Calu3 (cell line): ENCODE data around the gene DNAAF5. TPM values are rescaled to one million over a fixed set of nuclear protein-coding genes. Genes with fewer than 3 reads are reported as not detected.

Experiments
- BruUV-seq: library from RNA; stranded (reverse); fragments of 400-500 nt; replicated peaks from 2 replicates; lab custom pipeline; 2021; lab: Mats Ljungman, UMichigan
- CTCF ChIA-PET: fragments of 300-600 bp; sonication (Branson Sonifier 250); formaldehyde crosslinking; loops from one replicate; lab custom pipeline; 2022; ENCODE audit warnings: antibody characterized with exemption; lab: Charles Lee
- DNase-seq: peaks from one replicate; pipeline ENCODE4 v3.0.0; 2022
- H3K27ac Mint-ChIP-seq: one replicate; pipeline ENCODE4 v1.8.0; 2022; ENCODE audit warnings: mixed read lengths; ENCODE audit not compliant: unreplicated experiment
- H3K27me3 Mint-ChIP-seq: one replicate; pipeline ENCODE4 v1.8.0; 2022; ENCODE audit warnings: mixed read lengths; ENCODE audit not compliant: unreplicated experiment
- H3K36me3 Mint-ChIP-seq: one replicate; pipeline ENCODE4 v1.8.0; 2022; ENCODE audit warnings: mild to moderate bottlenecking, moderate library complexity, mixed read lengths; ENCODE audit not compliant: insufficient read depth, unreplicated experiment
- H3K4me1 Mint-ChIP-seq: one replicate; pipeline ENCODE4 v1.8.0; 2022; ENCODE audit warnings: mild to moderate bottlenecking, low read depth, mixed read lengths; ENCODE audit not compliant: unreplicated experiment
- H3K4me3 Mint-ChIP-seq: one replicate; pipeline ENCODE4 v1.8.0; 2022; ENCODE audit warnings: mild to moderate bottlenecking, low read depth, moderate library complexity, mixed read lengths; ENCODE audit not compliant: unreplicated experiment
- H3K9me3 Mint-ChIP-seq: one replicate; pipeline ENCODE4 v1.8.0; 2022; ENCODE audit warnings: low read depth, mixed read lengths; ENCODE audit not compliant: unreplicated experiment
- CTCF ChIP-seq: fragments of 200-600 bp; IDR thresholded peaks from one replicate; pipeline ENCODE4 v1.8.0; 2022; ENCODE audit warnings: antibody characterized with exemption; ENCODE audit not compliant: unreplicated experiment
- intact Hi-C: fragments of 100-400 bp; cut with micrococcal nuclease; formaldehyde crosslinking; loops from one replicate; pipeline ENCODE4 v1.10.0; 2022; ENCODE audit not compliant: unreplicated experiment
- total RNA-seq: library from RNA; stranded (reverse); gene quantifications from 2 replicates; pipeline ENCODE4 v1.2.3, GENCODE V29; 2022

The DNAAF5 gene
- total RNA-seq, 1 experiment from 2014 or later: 57.2 TPM

GRCh38 chr7:756928-757560 is 30.5 kb downstream of the DNAAF5 start:
- H3K36me3 Mint-ChIP-seq: peaks cover 51% of the 10 kb centered on the region
- BruUV-seq: no TSS peak
- H3K4me1 Mint-ChIP-seq: no peaks in the 10 kb centered on the region
- intact Hi-C loops: no loop called here
- H3K27me3 Mint-ChIP-seq: no peaks in the 10 kb centered on the region
- CTCF ChIA-PET: no interaction called here
- TF ChIP-seq CTCF: no peak
- H3K9me3 Mint-ChIP-seq: no peaks in the 10 kb centered on the region
- no peak overlapping the region for H3K27ac Mint-ChIP-seq
- no peak for DNase-seq
- no peak overlapping the region for H3K4me3 Mint-ChIP-seq

GRCh38 chr7:757741-758163 is 31.3 kb downstream of the DNAAF5 start:
- H3K27me3 Mint-ChIP-seq: no peaks in the 10 kb centered on the region
- H3K9me3 Mint-ChIP-seq: no peaks in the 10 kb centered on the region
- no TSS peak for BruUV-seq
- TF ChIP-seq CTCF: no peak
- no peak for DNase-seq
- no peaks in the 10 kb centered on the region for H3K4me1 Mint-ChIP-seq
- peaks cover 53% of the 10 kb centered on the region for H3K36me3 Mint-ChIP-seq
- intact Hi-C loops: no loop called here
- CTCF ChIA-PET: no interaction called here
- H3K4me3 Mint-ChIP-seq: no peak overlapping the region
- no peak overlapping the region for H3K27ac Mint-ChIP-seq

GRCh38 chr7:759569-759968 is 33.1 kb downstream of the DNAAF5 start:
- Mint-ChIP-seq H3K36me3 (peaks cover 60% of the 10 kb centered on the region), H3K27ac (no peak overlapping the region), H3K4me1 (no peaks in the 10 kb centered on the region), H3K9me3 (no peaks in the 10 kb centered on the region), H3K27me3 (no peaks in the 10 kb centered on the region), H3K4me3 (no peak overlapping the region)
- no TSS peak for BruUV-seq
- intact Hi-C loops: no loop called here
- CTCF ChIA-PET: no interaction called here
- DNase-seq: no peak
- TF ChIP-seq CTCF: no peak

GRCh38 chr7:760006-760405 is 33.5 kb downstream of the DNAAF5 start:
- intact Hi-C loops: no loop called here
- no peak for DNase-seq
- H3K4me1 Mint-ChIP-seq: no peaks in the 10 kb centered on the region
- no peak overlapping the region for H3K27ac Mint-ChIP-seq
- BruUV-seq: no TSS peak
- CTCF ChIA-PET: no interaction called here
- no peak for TF ChIP-seq CTCF
- no peaks in the 10 kb centered on the region for H3K27me3 Mint-ChIP-seq
- no peak overlapping the region for H3K4me3 Mint-ChIP-seq
- peaks cover 57% of the 10 kb centered on the region for H3K36me3 Mint-ChIP-seq
- H3K9me3 Mint-ChIP-seq: no peaks in the 10 kb centered on the region
